HepG2 (cell line): ENCODE results near the gene IBA57. TPM values are rescaled to one million over a fixed set of nuclear protein-coding genes. Genes with fewer than 3 reads are reported as not detected.

Experiments
- ATAC-seq: fragments of 200-7000 bp; cut with Tn5 transposase; 3 replicates; pipeline ENCODE4 v1.9.1; 2020; ENCODE audit warnings: mild to moderate bottlenecking, moderate library complexity
- BruUV-seq: library from RNA; stranded (reverse); fragments of 400-500 nt; replicated peaks from 2 replicates; lab custom pipeline; 2021; lab: Mats Ljungman, UMichigan
- CTCF ChIA-PET: fragments of 300-600 bp; formaldehyde crosslinking; extraction: SDS; loops from one replicate; lab custom pipeline; 2021; ENCODE audit warnings: low total read pairs, inconsistent platforms, low intra/inter-chr PET ratio; lab: Yijun Ruan, JAX
- POLR2A ChIA-PET: fragments of 350-600 bp; sonication (Branson Sonifier 250); formaldehyde crosslinking; loops from one replicate; lab custom pipeline; 2020; ENCODE audit warnings: antibody characterized with exemption, inconsistent platforms; lab: Yijun Ruan, JAX
- DNase-seq: peaks from one replicate; pipeline ENCODE4 v3.0.0-alpha.2; 2015; ENCODE audit warnings: low spot score
- FAIRE-seq: peaks from 3 replicates; lab custom pipeline; 2011; peaks lifted over from hg19 to GRCh38; lab: Jason Lieb, UNC
- H2AFZ ChIP-seq: one replicate; pipeline ENCODE4 v1.6.1; 2011; ENCODE audit warnings: low read length, inconsistent platforms
- H3K27ac ChIP-seq: fragments of 300-600 bp; 3 replicates; pipeline ENCODE4 v1.8.0; 2011; ENCODE audit warnings: mixed run types, mild to moderate bottlenecking, mixed read lengths, low read length, inconsistent platforms; ENCODE audit not compliant: insufficient read depth; ENCODE audit errors: extremely low read length
- H3K27me3 ChIP-seq, 2 experiments: fragments of 200-600 bp in 1 of 2; 2 replicates in 1 of 2; 3 replicates in 1 of 2; pipeline versions ENCODE4 v1.6.0 to v1.8.0; 2011; ENCODE audit warnings: low read length in 2 of 2, mild to moderate bottlenecking in 2 of 2, moderate library complexity in 2 of 2, inconsistent platforms in 1 of 2; ENCODE audit not compliant: insufficient read depth in 2 of 2, control insufficient read depth in 1 of 2
- H3K36me3 ChIP-seq, 2 experiments: fragments of 200-600 bp in 1 of 2; replicated peaks in 1 of 2; 2 replicates in 1 of 2; 3 replicates in 1 of 2; pipeline versions ENCODE4 v1.5.1 to v1.8.0; 2011; ENCODE audit warnings: low read length in 2 of 2, inconsistent platforms in 1 of 2; ENCODE audit not compliant: insufficient read depth in 2 of 2, control insufficient read depth in 1 of 2
- H3K4me1 ChIP-seq: 2 replicates; pipeline ENCODE4 v1.5.1; 2012; ENCODE audit warnings: low read length, inconsistent platforms; ENCODE audit not compliant: insufficient read depth
- H3K4me2 ChIP-seq: 2 replicates; pipeline ENCODE4 v1.6.0; 2011; ENCODE audit warnings: low read depth, low read length, inconsistent platforms
- H3K4me3 ChIP-seq, 3 experiments: fragments of 200-600 bp in 1 of 3; sonication (generic), shearing (Covaris generic) in 1 of 3; replicated peaks in 1 of 3; 2 replicates each; pipeline ENCODE4 v1.5.1; 2011 to 2016; ENCODE audit warnings: low read length in 3 of 3, inconsistent platforms in 2 of 3, low read depth in 2 of 3, mild to moderate bottlenecking in 2 of 3, control low read depth in 1 of 3, mixed read lengths in 1 of 3; ENCODE audit not compliant: insufficient read depth in 1 of 3
- H3K79me2 ChIP-seq: one replicate; pipeline ENCODE4 v1.6.1; 2011; ENCODE audit warnings: low read length, inconsistent platforms; ENCODE audit not compliant: insufficient read depth
- H3K9ac ChIP-seq: 2 replicates; pipeline ENCODE4 v1.6.0; 2011; ENCODE audit warnings: mild to moderate bottlenecking, low read depth, low read length, inconsistent platforms; ENCODE audit not compliant: insufficient read depth
- H3K9me3 ChIP-seq: 2 replicates; pipeline ENCODE4 v1.5.1; 2012; ENCODE audit warnings: mild to moderate bottlenecking, low read length
- H4K20me1 ChIP-seq: 2 replicates; pipeline ENCODE4 v1.6.0; 2011; ENCODE audit warnings: inconsistent platforms, mild to moderate bottlenecking, low read length, moderate library complexity; ENCODE audit not compliant: insufficient read depth
- BHLHE40 ChIP-seq: IDR thresholded peaks from 2 replicates; pipeline ENCODE4 v1.6.1; 2011; ENCODE audit warnings: low read length, improper control_type of control experiment
- CEBPB ChIP-seq: IDR thresholded peaks from 2 replicates; pipeline ENCODE4 v1.6.1; 2011; ENCODE audit warnings: low read depth, low read length, improper control_type of control experiment, borderline replicate concordance
- FOSL2 ChIP-seq: sonication (generic); formaldehyde crosslinking; IDR thresholded peaks from 2 replicates; pipeline ENCODE4 v1.4.0; 2020; ENCODE audit warnings: missing genetic modification reagents
- GATAD2A ChIP-seq: IDR thresholded peaks from 2 replicates; pipeline ENCODE4 v1.6.1; 2016
- GFI1 ChIP-seq: sonication (generic); formaldehyde crosslinking; IDR thresholded peaks from 2 replicates; pipeline ENCODE4 v1.5.0; 2020; ENCODE audit warnings: missing genetic modification reagents, mild to moderate bottlenecking, borderline replicate concordance
- TBX3 ChIP-seq: fragments of 450-650 bp; IDR thresholded peaks from 2 replicates; pipeline ENCODE4 v1.6.1; 2017; ENCODE audit warnings: antibody characterized with exemption, mild to moderate bottlenecking, inconsistent platforms, borderline replicate concordance
- ZMYM2 ChIP-seq: sonication (generic); formaldehyde crosslinking; IDR thresholded peaks from 2 replicates; pipeline ENCODE4 v1.8.0; 2022; ENCODE audit warnings: mild to moderate bottlenecking, missing genetic modification reagents
- ZNF589 ChIP-seq: sonication (generic); formaldehyde crosslinking; conservative IDR thresholded peaks from 2 replicates; pipeline ENCODE4 v1.8.0; 2022; ENCODE audit warnings: mild to moderate bottlenecking, moderate library complexity, missing genetic modification reagents
- ZSCAN9 ChIP-seq: IDR thresholded peaks from 2 replicates; pipeline ENCODE4 v1.6.1; 2016; ENCODE audit warnings: borderline replicate concordance
- WGBS: methylation state at CpG from one replicate; pipeline ENCODE4 v1.1.6; 2017; ENCODE audit warnings: low lambda C conversion rate; 5-methylcytosine and 5-hydroxymethylcytosine counted together
- in situ Hi-C: cut with HindIII; loops from 2 replicates; pipeline ENCODE4 v1.10.0; 2017; ENCODE audit warnings: low pct_unique_long_range_greater_than_20kb; ENCODE audit not compliant: extremely low pct_ligation_motif_present
- intact Hi-C: fragments of 100-400 bp; cut with micrococcal nuclease; formaldehyde crosslinking; loops from one replicate; pipeline ENCODE4 v1.10.0; 2022; ENCODE audit not compliant: unreplicated experiment
- polyA plus RNA-seq, 8 experiments: library from polyadenylated mRNA; depleted of rRNA in 3 of 8; stranded (reverse) in 7 of 8; unstranded in 1 of 8; fragments of >200 nt; fragmentation: Illumina TruSeq in 4 of 8; extraction: Trizol in 4 of 8; gene quantifications; 2 replicates each; pipeline versions ENCODE4 v1.2.1 to v1.2.3, GENCODE V29; 2011 to 2016; ENCODE audit warnings: low read depth in 4 of 8, missing spikeins in 1 of 8, mixed read lengths in 1 of 8; ENCODE audit not compliant: insufficient read depth in 1 of 8
- total RNA-seq, 5 experiments: library from RNA; depleted of rRNA; stranded (reverse); fragments of >200 nt; fragmentation: Illumina TruSeq; extraction: Trizol; gene quantifications; 2 replicates each; pipeline ENCODE4 v1.2.3, GENCODE V29; 2016; ENCODE audit warnings: low read depth in 1 of 5
- TF ChIP-seq, protein P1 (sequence below): sonication (generic); formaldehyde crosslinking; IDR thresholded peaks from 2 replicates; pipeline ENCODE4 v1.5.0; 2020; ENCODE audit warnings: mild to moderate bottlenecking, missing genetic modification reagents
- TF ChIP-seq, protein P2 (sequence below), 2 experiments: fragments of 450-650 bp in 1 of 2; sonication (generic) in 1 of 2; formaldehyde crosslinking; IDR thresholded peaks; 2 replicates each; pipeline versions ENCODE4 v1.5.0 to v1.8.0; 2020 to 2022; ENCODE audit warnings: mild to moderate bottlenecking in 1 of 2, missing genetic modification reagents in 1 of 2
- TF ChIP-seq, protein P3 (sequence below): sonication (generic); formaldehyde crosslinking; IDR thresholded peaks from 2 replicates; pipeline ENCODE4 v1.4.0; 2020; ENCODE audit warnings: low read depth, mild to moderate bottlenecking, missing genetic modification reagents
- TF ChIP-seq, protein P4 (sequence below): sonication (generic); formaldehyde crosslinking; IDR thresholded peaks from 2 replicates; pipeline ENCODE4 v1.5.0; 2020; ENCODE audit warnings: mild to moderate bottlenecking, missing genetic modification reagents

IBA57 gene
- total and polyA plus RNA-seq, 2 of the 13 experiments (the other 11 are each of a cell fraction or from before 2014, with no cell fraction given), result 2.3 to 10.2 TPM

DNA sequence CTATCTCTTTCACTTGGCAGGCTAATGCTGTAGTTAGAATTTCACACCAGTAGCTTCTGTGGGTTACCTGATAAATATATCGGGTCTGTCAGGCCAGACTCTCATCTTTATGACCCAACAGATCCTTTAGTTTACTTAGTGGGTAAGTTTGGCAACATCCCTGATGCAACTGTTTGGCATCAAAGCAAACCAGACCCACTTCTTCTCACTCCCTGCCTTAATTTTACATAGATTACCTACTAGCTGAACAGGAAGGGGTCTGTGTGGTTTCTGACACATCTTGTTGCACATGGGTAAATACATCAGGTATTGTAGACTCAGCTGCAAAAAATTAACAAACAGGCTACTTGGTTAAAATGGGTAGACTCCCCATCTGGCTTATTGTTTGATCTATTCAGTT, 28.7 kb upstream of the IBA57 start:
- in situ Hi-C loops (loop anchor here (5.0 kb wide), 1 partner anchor 40 kb away; no protein-coding TSS in a partner anchor), intact Hi-C loops (no loop called here)
- ChIA-PET CTCF (no interaction called here), POLR2A (interaction anchor here (5.6 kb wide), 1 partner anchor 29 kb away, joined by 38 read pairs; the partner anchor contains the start of gene IBA57)
- H3K27me3 ChIP-seq, result peaks cover 0 to 8% of the 10 kb centered on the region in 2 experiments; a peak in 2 of 5 replicates
- TF ChIP-seq FOSL2 (CRISPR knock-in tag) (peak; percentile 25; the same call in 1 of the 2 replicates), GFI1 (CRISPR knock-in tag) (no peak), GATAD2A (0 out of 2 replicates have a peak, but pooled peaks have one; percentile 12), ZMYM2 (CRISPR knock-in tag) (no peak), BHLHE40 (0 out of 2 replicates have a peak, but pooled peaks have one; percentile 14), CEBPB (peak; percentile 62; the same call in 1 of the 2 replicates), TBX3 (peak; percentile 23; the same call in 1 of the 2 replicates), ZSCAN9 (no peak), ZNF589 (no peak)
- TF ChIP-seq, protein P1, sequence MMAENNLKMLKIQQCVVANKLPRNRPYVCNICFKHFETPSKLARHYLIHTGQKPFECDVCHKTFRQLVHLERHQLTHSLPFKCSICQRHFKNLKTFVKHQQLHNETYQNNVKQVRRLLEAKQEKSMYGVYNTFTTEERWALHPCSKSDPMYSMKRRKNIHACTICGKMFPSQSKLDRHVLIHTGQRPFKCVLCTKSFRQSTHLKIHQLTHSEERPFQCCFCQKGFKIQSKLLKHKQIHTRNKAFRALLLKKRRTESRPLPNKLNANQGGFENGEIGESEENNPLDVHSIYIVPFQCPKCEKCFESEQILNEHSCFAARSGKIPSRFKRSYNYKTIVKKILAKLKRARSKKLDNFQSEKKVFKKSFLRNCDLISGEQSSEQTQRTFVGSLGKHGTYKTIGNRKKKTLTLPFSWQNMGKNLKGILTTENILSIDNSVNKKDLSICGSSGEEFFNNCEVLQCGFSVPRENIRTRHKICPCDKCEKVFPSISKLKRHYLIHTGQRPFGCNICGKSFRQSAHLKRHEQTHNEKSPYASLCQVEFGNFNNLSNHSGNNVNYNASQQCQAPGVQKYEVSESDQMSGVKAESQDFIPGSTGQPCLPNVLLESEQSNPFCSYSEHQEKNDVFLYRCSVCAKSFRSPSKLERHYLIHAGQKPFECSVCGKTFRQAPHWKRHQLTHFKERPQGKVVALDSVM (CRISPR knock-in tag), result no peak
- TF ChIP-seq, protein P2, sequence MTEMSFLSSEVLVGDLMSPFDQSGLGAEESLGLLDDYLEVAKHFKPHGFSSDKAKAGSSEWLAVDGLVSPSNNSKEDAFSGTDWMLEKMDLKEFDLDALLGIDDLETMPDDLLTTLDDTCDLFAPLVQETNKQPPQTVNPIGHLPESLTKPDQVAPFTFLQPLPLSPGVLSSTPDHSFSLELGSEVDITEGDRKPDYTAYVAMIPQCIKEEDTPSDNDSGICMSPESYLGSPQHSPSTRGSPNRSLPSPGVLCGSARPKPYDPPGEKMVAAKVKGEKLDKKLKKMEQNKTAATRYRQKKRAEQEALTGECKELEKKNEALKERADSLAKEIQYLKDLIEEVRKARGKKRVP (CRISPR knock-in tag; IDR thresholded peaks at IDR 0.05), result peak in 1 of 2 experiments; percentile 88; a peak in 2 of 4 replicates
- TF ChIP-seq, protein P3, sequence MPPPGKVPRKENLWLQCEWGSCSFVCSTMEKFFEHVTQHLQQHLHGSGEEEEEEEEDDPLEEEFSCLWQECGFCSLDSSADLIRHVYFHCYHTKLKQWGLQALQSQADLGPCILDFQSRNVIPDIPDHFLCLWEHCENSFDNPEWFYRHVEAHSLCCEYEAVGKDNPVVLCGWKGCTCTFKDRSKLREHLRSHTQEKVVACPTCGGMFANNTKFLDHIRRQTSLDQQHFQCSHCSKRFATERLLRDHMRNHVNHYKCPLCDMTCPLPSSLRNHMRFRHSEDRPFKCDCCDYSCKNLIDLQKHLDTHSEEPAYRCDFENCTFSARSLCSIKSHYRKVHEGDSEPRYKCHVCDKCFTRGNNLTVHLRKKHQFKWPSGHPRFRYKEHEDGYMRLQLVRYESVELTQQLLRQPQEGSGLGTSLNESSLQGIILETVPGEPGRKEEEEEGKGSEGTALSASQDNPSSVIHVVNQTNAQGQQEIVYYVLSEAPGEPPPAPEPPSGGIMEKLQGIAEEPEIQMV (CRISPR knock-in tag), result no peak
- TF ChIP-seq, protein P4, sequence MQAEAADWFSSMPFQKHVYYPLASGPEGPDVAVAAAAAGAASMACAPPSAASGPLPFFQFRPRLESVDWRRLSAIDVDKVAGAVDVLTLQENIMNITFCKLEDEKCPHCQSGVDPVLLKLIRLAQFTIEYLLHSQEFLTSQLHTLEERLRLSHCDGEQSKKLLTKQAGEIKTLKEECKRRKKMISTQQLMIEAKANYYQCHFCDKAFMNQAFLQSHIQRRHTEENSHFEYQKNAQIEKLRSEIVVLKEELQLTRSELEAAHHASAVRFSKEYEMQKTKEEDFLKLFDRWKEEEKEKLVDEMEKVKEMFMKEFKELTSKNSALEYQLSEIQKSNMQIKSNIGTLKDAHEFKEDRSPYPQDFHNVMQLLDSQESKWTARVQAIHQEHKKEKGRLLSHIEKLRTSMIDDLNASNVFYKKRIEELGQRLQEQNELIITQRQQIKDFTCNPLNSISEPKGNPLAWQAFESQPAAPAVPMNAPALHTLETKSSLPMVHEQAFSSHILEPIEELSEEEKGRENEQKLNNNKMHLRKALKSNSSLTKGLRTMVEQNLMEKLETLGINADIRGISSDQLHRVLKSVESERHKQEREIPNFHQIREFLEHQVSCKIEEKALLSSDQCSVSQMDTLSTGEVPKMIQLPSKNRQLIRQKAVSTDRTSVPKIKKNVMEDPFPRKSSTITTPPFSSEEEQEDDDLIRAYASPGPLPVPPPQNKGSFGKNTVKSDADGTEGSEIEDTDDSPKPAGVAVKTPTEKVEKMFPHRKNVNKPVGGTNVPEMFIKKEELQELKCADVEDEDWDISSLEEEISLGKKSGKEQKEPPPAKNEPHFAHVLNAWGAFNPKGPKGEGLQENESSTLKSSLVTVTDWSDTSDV, result no peak
- H2AFZ ChIP-seq, result no peak overlapping the region
- FAIRE-seq (no peak), ATAC-seq (no peak), DNase-seq (no peak)
- H3K4me2 ChIP-seq, result no peak overlapping the region
- H3K36me3 ChIP-seq, result no peaks in the 10 kb centered on the region
- no TSS peak for BruUV-seq
- H3K4me1 ChIP-seq, result peaks cover 13% of the 10 kb centered on the region
- no peak overlapping the region for H3K4me3 ChIP-seq
- H3K9me3 ChIP-seq, result no peaks in the 10 kb centered on the region
- peaks cover 15% of the 10 kb centered on the region for H3K79me2 ChIP-seq
- H3K9ac ChIP-seq, result no peak overlapping the region
- H3K27ac ChIP-seq, result no peak overlapping the region
- WGBS, result 0% methylated on average over 1 of the region's 1 CpG
- H4K20me1 ChIP-seq, result no peaks in the 10 kb centered on the region; the same call in 1 of the 2 replicates
